ENCODE data around the gene VMO1. TPM values are rescaled to one million over a fixed set of nuclear protein-coding genes. Genes with fewer than 3 reads are reported as not detected.

The VMO1 gene
- total RNA-seq, 1 experiment from 2014 or later: 0.54 TPM

DNA sequence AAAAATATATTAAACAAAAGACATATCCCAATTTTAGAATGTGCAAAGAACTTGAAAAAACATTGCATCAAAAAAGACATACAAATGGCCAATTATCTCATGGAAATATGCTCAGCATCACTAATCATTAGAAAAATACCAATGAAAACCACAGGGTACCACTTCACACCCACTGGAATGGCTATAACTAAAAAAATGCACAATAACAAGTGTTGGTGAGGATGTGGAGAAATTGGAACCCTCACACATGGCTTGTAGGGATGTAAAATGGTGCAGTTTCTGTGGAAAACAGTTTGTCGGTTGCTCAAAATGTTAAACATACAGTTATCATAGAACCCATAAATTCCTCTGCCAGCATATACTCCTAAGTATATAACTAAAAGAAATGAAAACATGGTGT is 9.0 kb upstream of the VMO1 start:
- H3K36me3 ChIP-seq (ENCODE audit: control insufficient read depth, insufficient read depth, low read length): no peaks in the 10 kb centered on the region
- ChIA-PET POLR2A (no interaction called here), CTCF (no interaction called here)
- Mint-ChIP-seq H3K27me3 (ENCODE audit: insufficient read depth, unreplicated experiment) (no peaks in the 10 kb centered on the region), H3K36me3 (ENCODE audit: insufficient read depth, unreplicated experiment) (peaks cover 16% of the 10 kb centered on the region), H3K27ac (ENCODE audit: unreplicated experiment) (no peak overlapping the region), H3K4me1 (ENCODE audit: low read depth, unreplicated experiment) (peaks cover 14% of the 10 kb centered on the region), H3K4me3 (ENCODE audit: unreplicated experiment) (no peak overlapping the region), H3K9me3 (ENCODE audit: unreplicated experiment) (no peaks in the 10 kb centered on the region)
- no peak for DNase-seq
- BruUV-seq (replicated peaks): no TSS peak
- no peak overlapping the region; the same call in 1 of the 2 replicates for H3K4me3 ChIP-seq (ENCODE audit: low read depth, low read length)
- TF ChIP-seq, protein P1, sequence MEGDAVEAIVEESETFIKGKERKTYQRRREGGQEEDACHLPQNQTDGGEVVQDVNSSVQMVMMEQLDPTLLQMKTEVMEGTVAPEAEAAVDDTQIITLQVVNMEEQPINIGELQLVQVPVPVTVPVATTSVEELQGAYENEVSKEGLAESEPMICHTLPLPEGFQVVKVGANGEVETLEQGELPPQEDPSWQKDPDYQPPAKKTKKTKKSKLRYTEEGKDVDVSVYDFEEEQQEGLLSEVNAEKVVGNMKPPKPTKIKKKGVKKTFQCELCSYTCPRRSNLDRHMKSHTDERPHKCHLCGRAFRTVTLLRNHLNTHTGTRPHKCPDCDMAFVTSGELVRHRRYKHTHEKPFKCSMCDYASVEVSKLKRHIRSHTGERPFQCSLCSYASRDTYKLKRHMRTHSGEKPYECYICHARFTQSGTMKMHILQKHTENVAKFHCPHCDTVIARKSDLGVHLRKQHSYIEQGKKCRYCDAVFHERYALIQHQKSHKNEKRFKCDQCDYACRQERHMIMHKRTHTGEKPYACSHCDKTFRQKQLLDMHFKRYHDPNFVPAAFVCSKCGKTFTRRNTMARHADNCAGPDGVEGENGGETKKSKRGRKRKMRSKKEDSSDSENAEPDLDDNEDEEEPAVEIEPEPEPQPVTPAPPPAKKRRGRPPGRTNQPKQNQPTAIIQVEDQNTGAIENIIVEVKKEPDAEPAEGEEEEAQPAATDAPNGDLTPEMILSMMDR (IDR thresholded peaks at IDR 0.05; ENCODE audit: insufficient read depth in 1 of 2, low read depth in 1 of 2, low read length in 1 of 2, severe bottlenecking in 1 of 2, unreplicated experiment in 1 of 2): no peak
- no peaks in the 10 kb centered on the region for H3K9me3 ChIP-seq
- no peaks in the 10 kb centered on the region for H3K4me1 ChIP-seq
- intact Hi-C loops (cut with micrococcal nuclease; ENCODE audit: unreplicated experiment): no loop called here
- no peaks in the 10 kb centered on the region for H3K27me3 ChIP-seq (replicated peaks; ENCODE audit: control insufficient read depth, insufficient read depth, low read length)

DNA sequence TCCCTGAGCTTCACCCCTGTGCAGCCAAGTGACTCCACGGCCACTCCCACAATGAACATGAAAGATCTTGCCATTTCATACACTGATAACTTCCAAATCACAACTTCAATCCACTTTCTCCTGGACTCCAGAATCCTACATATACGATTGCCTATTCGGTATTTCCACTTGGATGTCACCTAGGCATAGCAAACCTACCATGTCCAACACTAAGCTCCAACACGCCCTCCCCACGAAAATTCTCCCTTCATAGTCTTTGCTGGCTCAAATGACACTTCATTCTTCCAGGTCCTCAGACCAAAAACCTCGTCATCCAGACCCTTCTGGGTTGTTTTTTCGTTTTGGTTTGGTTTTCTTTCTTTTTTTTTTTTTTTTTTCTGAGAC is 4.5 kb upstream of the VMO1 start:
- no peaks in the 10 kb centered on the region for H3K27me3 Mint-ChIP-seq (ENCODE audit: insufficient read depth, unreplicated experiment)
- DNase-seq: no peak
- H3K4me1 Mint-ChIP-seq (ENCODE audit: low read depth, unreplicated experiment): peaks cover 6% of the 10 kb centered on the region
- POLR2A ChIA-PET: interaction anchor here (0.5 to 1.5 kb wide), 8 partner anchors 18 to 118 kb away, joined by 3 to 7 read pairs (median 4); partner anchors contain the start of gene ARRB2
- no TSS peak for BruUV-seq (replicated peaks)
- TF ChIP-seq, protein P1 (IDR thresholded peaks at IDR 0.05; ENCODE audit: insufficient read depth in 1 of 2, low read depth in 1 of 2, low read length in 1 of 2, severe bottlenecking in 1 of 2, unreplicated experiment in 1 of 2): no peak
- H3K9me3 Mint-ChIP-seq (ENCODE audit: unreplicated experiment): no peaks in the 10 kb centered on the region
- H3K36me3 Mint-ChIP-seq (ENCODE audit: insufficient read depth, unreplicated experiment): peaks cover 16% of the 10 kb centered on the region
- peak overlapping the region; percentile 70 for H3K4me3 ChIP-seq (ENCODE audit: low read depth, low read length)
- CTCF ChIA-PET: interaction anchor here (1.5 to 4.0 kb wide), 6 partner anchors 12 to 176 kb away, joined by 6 to 31 read pairs (median 16); partner anchors contain the start of genes ARRB2, MED11, PLD2 and SPAG7
- intact Hi-C loops (cut with micrococcal nuclease; ENCODE audit: unreplicated experiment): loop anchor here (1.0 kb wide), 1 partner anchor 59 kb away; the partner anchor contains the start of gene MED11
- no peaks in the 10 kb centered on the region for H3K27me3 ChIP-seq (replicated peaks; ENCODE audit: control insufficient read depth, insufficient read depth, low read length)
- peak overlapping the region; percentile 90 for H3K4me3 Mint-ChIP-seq (ENCODE audit: unreplicated experiment)
- peaks cover 10% of the 10 kb centered on the region for H3K4me1 ChIP-seq
- H3K27ac Mint-ChIP-seq (ENCODE audit: unreplicated experiment): peak overlapping the region; percentile 86
- no peaks in the 10 kb centered on the region for H3K36me3 ChIP-seq (ENCODE audit: control insufficient read depth, insufficient read depth, low read length)
- no peaks in the 10 kb centered on the region for H3K9me3 ChIP-seq

DNA sequence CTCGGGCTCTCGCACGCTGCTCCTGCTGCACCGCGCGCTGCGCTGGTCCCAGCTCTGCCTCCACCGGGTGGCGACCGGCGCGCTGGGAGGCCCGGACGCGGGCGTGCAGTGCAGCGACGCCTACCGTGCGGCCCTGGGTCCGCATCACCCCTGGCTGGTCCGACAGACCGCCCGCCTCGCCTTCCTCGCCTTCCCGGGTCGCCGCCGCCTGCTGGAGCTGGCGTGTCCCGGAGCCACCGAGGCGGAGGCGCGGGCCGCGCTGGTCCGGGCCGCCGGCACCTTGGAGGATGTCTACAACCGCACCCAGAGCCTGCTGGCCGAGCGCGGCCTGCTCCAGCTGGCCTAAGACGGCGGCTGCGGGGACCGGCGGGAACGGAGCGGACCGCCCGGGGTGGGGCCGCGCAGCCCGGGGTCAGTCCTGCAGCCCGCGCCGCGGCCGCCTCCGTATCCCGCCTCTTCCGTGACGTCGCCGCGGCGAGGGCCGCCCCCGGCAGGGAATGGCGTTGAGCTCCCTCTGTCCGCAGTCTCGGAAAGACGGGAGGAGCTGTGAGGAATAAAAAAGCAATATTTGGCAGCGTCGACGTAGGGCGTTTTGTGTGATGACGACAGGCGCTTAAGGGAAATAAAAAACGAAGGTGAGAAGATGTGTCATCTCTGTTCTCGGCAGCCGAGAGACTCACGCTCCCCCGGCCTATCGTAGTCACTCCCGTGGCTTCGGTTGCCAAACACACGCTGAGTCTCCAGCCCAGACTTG is 4.0 kb upstream of the VMO1 start:
- TF ChIP-seq, protein P1 (IDR thresholded peaks at IDR 0.05; ENCODE audit: insufficient read depth in 1 of 2, low read depth in 1 of 2, low read length in 1 of 2, severe bottlenecking in 1 of 2, unreplicated experiment in 1 of 2): peak; percentile 45 to 54
- H3K27me3 Mint-ChIP-seq (ENCODE audit: insufficient read depth, unreplicated experiment): no peaks in the 10 kb centered on the region
- CTCF ChIA-PET: interaction anchor here (0.6 to 4.0 kb wide), 11 partner anchors 11 to 369 kb away, joined by 3 to 31 read pairs (median 9); partner anchors contain the start of genes ARRB2, MED11, PLD2 and SPAG7
- Histone ChIP-seq H3K4me1 (peaks cover 10% of the 10 kb centered on the region), H3K36me3 (ENCODE audit: control insufficient read depth, insufficient read depth, low read length) (no peaks in the 10 kb centered on the region), H3K9me3 (no peaks in the 10 kb centered on the region), H3K4me3 (ENCODE audit: low read depth, low read length) (peak overlapping the region; percentile 70), H3K27me3 (replicated peaks; ENCODE audit: control insufficient read depth, insufficient read depth, low read length) (no peaks in the 10 kb centered on the region)
- H3K9me3 Mint-ChIP-seq (ENCODE audit: unreplicated experiment): no peaks in the 10 kb centered on the region
- POLR2A ChIA-PET: interaction anchor here (0.5 to 1.5 kb wide), 9 partner anchors 17 to 180 kb away, joined by 3 to 7 read pairs (median 3); partner anchors contain the start of gene ARRB2
- BruUV-seq (replicated peaks): no TSS peak
- intact Hi-C loops (cut with micrococcal nuclease; ENCODE audit: unreplicated experiment): loop anchor here (1.0 kb wide), 1 partner anchor 59 kb away; the partner anchor contains the start of gene MED11
- H3K4me3 Mint-ChIP-seq (ENCODE audit: unreplicated experiment): peak overlapping the region; percentile 90
- H3K4me1 Mint-ChIP-seq (ENCODE audit: low read depth, unreplicated experiment): peaks cover 6% of the 10 kb centered on the region
- H3K27ac Mint-ChIP-seq (ENCODE audit: unreplicated experiment): peak overlapping the region; percentile 86
- DNase-seq: peak; percentile 77 to 87
- peaks cover 15% of the 10 kb centered on the region for H3K36me3 Mint-ChIP-seq (ENCODE audit: insufficient read depth, unreplicated experiment)
